H1 (cell line): ENCODE results near the gene LYPD6B.

Experiments used
- CHD2 ChIP-seq: IDR thresholded peaks from 2 replicates; pipeline ENCODE4 v1.6.1; 2012; ENCODE audit warnings: low read length, improper control_type of control experiment
- CTCF ChIP-seq, 3 experiments: IDR thresholded peaks; 1 replicate in 2 of 3; 2 replicates in 1 of 3; pipeline versions ENCODE4 v1.5.1 to v1.6.1; 2011; ENCODE audit warnings: low read length in 3 of 3, mild to moderate bottlenecking in 3 of 3, inconsistent platforms in 2 of 3, low read depth in 1 of 3, moderate library complexity in 1 of 3; ENCODE audit not compliant: insufficient read depth in 1 of 3; ENCODE audit errors: control extremely low read depth in 1 of 3
- JUND ChIP-seq: IDR thresholded peaks from 2 replicates; pipeline ENCODE4 v1.6.1; 2011; ENCODE audit warnings: mild to moderate bottlenecking, improper control_type of control experiment, low read length

- TF ChIP-seq CHD2 (no peak), CTCF (IDR thresholded peaks at IDR 0.05; ENCODE audit: control extremely low read depth in 1 of 3, insufficient read depth in 1 of 3, low read depth in 1 of 3, low read length in 3 of 3) (no peak), JUND (no peak)
Observed at GRCh38 chr2:149164827-149165226, 126.3 kb downstream of the LYPD6B start.
